MV-4-11 (cell line): ENCODE data around the gene CBL.
"Not testable (repeated sequence)": the region's sequence is repeated elsewhere in the genome, so short reads cannot be mapped to it uniquely, and the experiment has no call there.

ENCODE experiments used
- DNase-seq: peaks from one replicate; lab custom pipeline; 2025; lab: John Stamatoyannopoulos, UW

Gene CBL

GRCh38 chr11:119218141-119218878, 12.2 kb downstream of the CBL start:
- peak; percentile 23 for DNase-seq

GRCh38 chr11:119222308-119222707, 16.2 kb downstream of the CBL start:
- DNase-seq = no peak

GRCh38 chr11:119222891-119223290, 16.8 kb downstream of the CBL start:
- no peak for DNase-seq

- no peak for DNase-seq
Measured at GRCh38 chr11:119223856-119224255, 17.7 kb downstream of the CBL start.

GRCh38 chr11:119228535-119229287, 22.6 kb downstream of the CBL start:
- DNase-seq = not testable (repeated sequence)

- no peak for DNase-seq
Measured at GRCh38 chr11:119229288-119229672, 23.1 kb downstream of the CBL start.

GRCh38 chr11:119229741-119230140, 23.6 kb downstream of the CBL start:
- DNase-seq = no peak

GRCh38 chr11:119236490-119236889, 30.4 kb downstream of the CBL start:
- no peak for DNase-seq

GRCh38 chr11:119236891-119237290, 30.8 kb downstream of the CBL start:
- no peak for DNase-seq

- DNase-seq = peak; percentile 61
Measured at GRCh38 chr11:119237515-119237914, 31.4 kb downstream of the CBL start.

GRCh38 chr11:119248750-119249670, 42.9 kb downstream of the CBL start:
- DNase-seq = no peak

- DNase-seq = no peak
Measured at GRCh38 chr11:119249671-119250010, 43.5 kb downstream of the CBL start.

GRCh38 chr11:119251114-119251513, 45.0 kb downstream of the CBL start:
- DNase-seq = no peak

GRCh38 chr11:119254239-119254638, 48.1 kb downstream of the CBL start:
- DNase-seq = no peak

- DNase-seq = no peak
Measured at GRCh38 chr11:119258180-119258579, 52.0 kb downstream of the CBL start.

- peak; percentile 45 for DNase-seq
Measured at GRCh38 chr11:119258983-119259382, 52.8 kb downstream of the CBL start.

GRCh38 chr11:119262668-119263351, 56.7 kb downstream of the CBL start:
- DNase-seq = peak; percentile 66

GRCh38 chr11:119263352-119263940, 57.3 kb downstream of the CBL start:
- DNase-seq = peak; percentile 27

GRCh38 chr11:119266063-119266462, 59.9 kb downstream of the CBL start:
- DNase-seq = no peak

- DNase-seq = no peak
Measured at GRCh38 chr11:119266517-119267255, 60.5 kb downstream of the CBL start.

GRCh38 chr11:119267645-119268044, 61.5 kb downstream of the CBL start:
- DNase-seq = no peak
